ENCODE data around the gene ARAP2. TPM values are rescaled to one million over a fixed set of nuclear protein-coding genes. Genes with fewer than 3 reads are reported as not detected.

ARAP2 gene
- total RNA-seq, 3 donors from 2014 or later, result 21.3 to 71.4 (median 23.2) TPM

- TF ChIP-seq POLR2A (IDR thresholded peaks at IDR 0.05) (no peak), CTCF (IDR thresholded peaks at IDR 0.05) (no peak), POLR2AphosphoS5 (IDR thresholded peaks at IDR 0.05) (no peak)
- Histone ChIP-seq H3K4me3 (no peak overlapping the region), H3K9me3 (no peaks in the 10 kb centered on the region), H3K36me3 (no peaks in the 10 kb centered on the region), H3K27me3 (no peaks in the 10 kb centered on the region), H3K27ac (no peak overlapping the region), H3K4me1 (no peaks in the 10 kb centered on the region)
- intact Hi-C loops (cut with DNase I; ENCODE audit: low total_unique reads), result no loop called here
- no peak for DNase-seq (ENCODE audit: low spot score in 2 of 2)
These were observed 42.2 kb upstream of the ARAP2 start for GRCh38 chr4:36286481-36286871.

- Histone ChIP-seq H3K9me3 (no peaks in the 10 kb centered on the region), H3K36me3 (no peaks in the 10 kb centered on the region), H3K4me3 (no peak overlapping the region), H3K4me1 (no peaks in the 10 kb centered on the region), H3K27me3 (no peaks in the 10 kb centered on the region), H3K27ac (no peak overlapping the region)
- TF ChIP-seq POLR2A (IDR thresholded peaks at IDR 0.05), result no peak
- TF ChIP-seq CTCF (IDR thresholded peaks at IDR 0.05), result no peak
- no peak for TF ChIP-seq POLR2AphosphoS5 (IDR thresholded peaks at IDR 0.05)
- intact Hi-C loops (cut with DNase I; ENCODE audit: low total_unique reads), result no loop called here
- no peak for DNase-seq (ENCODE audit: low spot score in 2 of 2)
These were observed 41.6 kb upstream of the ARAP2 start for GRCh38 chr4:36285784-36286480.

- TF ChIP-seq CTCF (IDR thresholded peaks at IDR 0.05) (no peak), POLR2A (IDR thresholded peaks at IDR 0.05) (no peak), POLR2AphosphoS5 (IDR thresholded peaks at IDR 0.05) (no peak)
- intact Hi-C loops (cut with DNase I; ENCODE audit: low total_unique reads), result no loop called here
These were observed 39.7 kb upstream of the ARAP2 start for GRCh38 chr4:36283912-36284465.

GRCh38 chr4:36282503-36283030 lies 38.3 kb upstream of the ARAP2 start:
- Histone ChIP-seq H3K9me3 (no peaks in the 10 kb centered on the region), H3K27me3 (no peaks in the 10 kb centered on the region), H3K36me3 (no peaks in the 10 kb centered on the region), H3K27ac (no peak overlapping the region), H3K4me3 (no peak overlapping the region), H3K4me1 (no peaks in the 10 kb centered on the region)
- no peak for TF ChIP-seq POLR2A (IDR thresholded peaks at IDR 0.05)
- no peak for TF ChIP-seq POLR2AphosphoS5 (IDR thresholded peaks at IDR 0.05)
- TF ChIP-seq CTCF (IDR thresholded peaks at IDR 0.05), result no peak
- no peak for DNase-seq (ENCODE audit: low spot score in 2 of 2)
- intact Hi-C loops (cut with DNase I; ENCODE audit: low total_unique reads), result no loop called here

More at GRCh38 chr4:36283912-36284465, 39.7 kb upstream of the ARAP2 start:
- H3K4me3 ChIP-seq, result no peak overlapping the region
- no peak for DNase-seq (ENCODE audit: low spot score in 2 of 2)
- H3K27me3 ChIP-seq, result no peaks in the 10 kb centered on the region
- H3K27ac ChIP-seq, result no peak overlapping the region
- no peaks in the 10 kb centered on the region for H3K4me1 ChIP-seq
- H3K9me3 ChIP-seq, result no peaks in the 10 kb centered on the region
- H3K36me3 ChIP-seq, result no peaks in the 10 kb centered on the region

- Histone ChIP-seq H3K36me3 (no peaks in the 10 kb centered on the region), H3K27ac (no peak within 1 kb of the TSS), H3K27me3 (no peaks in the 10 kb centered on the region), H3K4me3 (no peak within 1 kb of the TSS), H3K4me1 (no peaks in the 10 kb centered on the region), H3K9me3 (no peaks in the 10 kb centered on the region)
- no peak for DNase-seq (ENCODE audit: low spot score in 2 of 2)
- no peak for TF ChIP-seq POLR2AphosphoS5 (IDR thresholded peaks at IDR 0.05)
- no peak for TF ChIP-seq POLR2A (IDR thresholded peaks at IDR 0.05)
- intact Hi-C loops (cut with DNase I; ENCODE audit: low total_unique reads), result no loop called here
These were observed 37.2 kb upstream of the ARAP2 start, which contains the start of gene DTHD1 for GRCh38 chr4:36281384-36282106. Gene DTHD1 (plus strand): TSS chr4:36281616. CDS start chr4:36281759, 143 bp downstream.
